ENCODE results near the gene CCNA2. TPM values are rescaled to one million over a fixed set of nuclear protein-coding genes. Genes with fewer than 3 reads are reported as not detected.

CCNA2 gene
- total RNA-seq, 1 donor from 2014 or later: 22.1 TPM

DNA sequence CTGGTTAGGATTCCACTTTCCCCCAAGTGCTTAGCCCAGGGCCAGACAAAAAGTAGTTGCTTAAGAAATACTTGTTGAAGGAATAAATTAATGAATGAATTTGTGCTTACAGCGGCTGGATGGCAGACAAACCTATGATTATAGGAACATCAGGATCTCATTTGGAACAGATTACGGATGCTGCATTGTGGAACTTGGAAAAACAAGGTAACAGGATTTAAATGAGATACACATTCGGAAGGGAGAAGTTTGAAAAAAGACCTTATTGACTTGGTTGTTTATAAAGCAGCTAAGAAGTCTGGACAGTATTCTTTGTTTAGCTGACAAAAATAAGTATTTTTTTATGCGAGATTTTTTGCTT lies 22.0 kb downstream of the CCNA2 start:
- no peak for ATAC-seq

DNA sequence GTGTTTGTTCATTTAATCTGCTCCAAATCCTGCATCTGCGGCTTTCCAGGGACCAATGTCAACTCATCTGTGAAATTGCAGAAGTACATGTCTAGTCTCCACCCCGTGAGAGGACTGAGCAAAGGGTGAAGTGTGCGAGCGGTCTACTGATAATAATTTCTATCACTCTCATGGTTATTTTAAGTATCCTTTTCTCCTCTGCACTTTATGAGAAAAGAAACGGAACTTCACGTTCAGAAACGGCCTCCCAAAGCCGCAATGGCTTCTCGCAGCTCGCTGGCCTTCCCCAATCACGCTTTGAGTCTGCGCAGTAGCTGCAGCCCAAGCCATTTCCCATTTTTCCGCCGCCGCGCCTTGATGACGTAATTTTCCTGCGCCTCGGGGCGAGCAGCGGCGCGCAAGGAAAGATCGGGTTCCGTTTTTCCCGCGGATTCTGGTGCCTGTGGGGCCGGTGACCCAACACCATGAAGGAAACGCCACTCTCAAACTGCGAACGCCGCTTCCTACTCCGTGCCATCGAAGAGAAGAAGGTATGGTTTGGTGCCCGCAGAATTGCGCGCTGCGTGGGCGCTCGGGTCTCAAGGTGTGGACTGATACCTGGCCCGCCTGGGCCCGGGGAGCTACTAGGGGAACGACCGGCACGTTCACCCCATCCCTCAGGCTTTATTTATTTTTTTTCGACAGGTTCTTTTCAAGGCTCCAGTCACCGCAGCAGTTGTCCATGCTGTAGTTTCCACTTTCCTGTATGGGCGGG lies 22.5 kb downstream of the CCNA2 start, which contains the start of gene EXOSC9:
EXOSC9 (plus strand) TSS at position 363 of the 754 bp plus-strand sequence; CDS start at position 465, 102 bp downstream.
- ATAC-seq: peak; percentile 95

DNA sequence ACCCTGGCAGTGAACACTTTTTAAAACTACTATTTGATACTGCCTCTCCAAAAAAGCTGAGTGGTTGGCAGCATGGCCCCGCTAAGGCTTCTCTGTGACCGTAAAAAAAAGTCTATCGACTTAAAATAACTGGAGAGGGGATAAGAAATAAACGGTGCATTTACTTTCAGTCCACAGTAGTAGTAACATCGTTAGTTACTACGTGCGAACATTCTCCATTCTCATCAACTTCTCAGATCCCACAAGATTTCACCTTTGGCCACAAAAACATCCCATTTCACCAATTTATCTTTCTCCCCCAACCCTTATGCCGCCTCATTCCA lies 23.1 kb downstream of the CCNA2 start:
- no peak for ATAC-seq

DNA sequence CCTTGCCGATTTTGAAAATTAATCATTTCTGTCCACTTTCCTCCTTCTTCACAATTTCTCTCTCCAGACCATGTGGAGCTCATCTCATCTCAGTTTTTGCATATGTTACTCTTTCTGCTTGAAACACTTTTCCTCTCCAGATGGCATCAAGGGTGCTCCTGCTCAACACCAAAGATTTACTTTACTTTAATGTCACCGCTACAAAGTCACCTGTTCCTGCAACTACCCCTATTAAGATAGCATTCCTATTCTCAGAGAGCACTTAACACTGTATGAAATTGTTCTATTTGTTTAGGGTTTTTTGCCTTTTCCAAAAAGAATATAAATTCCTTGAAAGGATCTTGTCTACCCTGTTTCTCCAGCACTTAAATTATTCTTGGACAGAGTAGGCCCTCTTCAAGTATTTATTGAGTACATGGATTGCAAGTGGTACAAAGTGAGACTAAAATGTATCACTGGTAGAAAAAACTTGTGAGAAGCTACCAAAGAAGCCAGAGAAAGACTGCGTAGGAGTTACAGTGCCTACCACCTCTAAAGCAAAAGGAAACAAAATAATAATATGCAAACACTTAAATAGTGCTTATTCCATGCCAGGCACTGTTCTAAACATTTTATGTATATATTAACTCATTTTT lies 23.7 kb downstream of the CCNA2 start:
- ATAC-seq: no peak

DNA sequence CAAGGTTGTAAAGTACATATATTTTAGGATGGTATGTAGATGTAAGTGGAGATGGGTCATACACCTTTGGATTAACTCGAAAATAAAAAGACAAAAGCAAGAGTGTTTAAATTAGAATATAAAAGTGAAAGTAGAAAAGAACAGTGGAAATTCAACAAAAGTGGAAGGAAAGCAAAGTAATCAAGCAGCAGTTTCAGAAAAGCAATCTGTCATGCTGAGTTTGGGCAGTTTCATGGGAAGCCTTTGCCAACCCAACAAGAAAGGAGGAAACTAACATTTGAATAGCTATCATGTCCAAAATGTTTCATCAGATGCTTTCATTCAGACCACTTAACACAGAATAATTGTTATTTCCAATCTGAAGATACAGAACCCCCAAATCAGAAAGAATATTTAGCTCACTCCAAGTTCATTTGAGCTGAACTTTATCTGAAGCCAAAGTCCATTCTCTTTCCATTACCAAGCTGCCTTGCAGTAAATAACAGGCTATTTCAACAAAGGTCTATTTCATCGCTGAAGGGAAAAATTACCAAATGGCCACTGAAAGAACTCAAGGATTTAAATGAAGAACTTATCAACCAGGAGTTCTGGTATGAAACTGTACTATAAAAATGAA lies 24.4 kb downstream of the CCNA2 start:
- no peak for ATAC-seq

DNA sequence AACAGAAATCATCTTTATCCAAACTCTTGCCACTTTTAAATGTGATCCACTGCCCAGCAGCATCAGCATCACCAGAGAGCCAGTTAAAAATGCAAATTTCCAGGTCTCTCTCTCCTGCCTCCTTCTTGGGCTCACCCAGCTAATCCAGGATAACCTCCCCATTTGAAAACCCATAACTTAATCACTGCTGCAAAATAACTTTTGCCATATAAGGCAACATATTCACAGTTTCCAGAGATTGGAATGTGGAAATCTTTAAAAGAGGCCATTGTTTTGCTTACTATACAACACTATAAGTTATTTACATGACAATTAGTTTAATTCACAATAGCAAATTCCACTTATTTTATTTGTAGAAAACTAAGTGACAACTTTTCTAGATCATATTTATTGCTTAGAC lies 27.4 kb downstream of the CCNA2 start:
- no peak for ATAC-seq

DNA sequence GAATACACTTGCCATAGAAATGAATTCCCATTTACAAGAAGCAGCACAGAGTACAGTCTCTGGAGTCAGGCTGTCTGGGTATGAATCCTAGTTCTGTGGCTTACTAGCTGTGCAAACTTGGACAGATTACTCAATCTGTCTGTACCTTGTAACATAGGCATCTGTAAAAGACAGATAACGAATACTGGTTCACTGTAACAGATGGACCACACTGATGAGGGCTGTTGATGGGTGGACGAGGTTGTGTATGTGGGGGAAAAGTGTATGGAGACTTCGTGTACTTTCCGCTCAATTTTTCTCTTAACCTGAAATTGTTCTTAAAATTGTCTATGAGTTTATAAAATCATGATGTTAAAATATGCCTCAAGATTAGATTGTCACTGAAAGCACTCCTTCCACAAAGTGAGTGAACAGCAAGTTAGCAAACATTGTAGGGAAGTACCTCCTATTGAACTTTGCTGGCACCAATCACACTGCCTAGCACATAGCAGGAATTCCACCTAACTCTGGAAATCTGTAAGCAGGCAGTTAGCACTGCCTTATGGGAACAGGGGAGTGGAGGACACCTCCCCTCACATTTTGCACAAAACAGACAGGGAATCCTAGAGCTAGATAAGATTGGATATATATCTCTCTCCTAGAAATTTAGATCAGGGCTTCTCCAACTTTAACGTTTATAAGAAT lies 29.0 kb downstream of the CCNA2 start:
- no peak for ATAC-seq

DNA sequence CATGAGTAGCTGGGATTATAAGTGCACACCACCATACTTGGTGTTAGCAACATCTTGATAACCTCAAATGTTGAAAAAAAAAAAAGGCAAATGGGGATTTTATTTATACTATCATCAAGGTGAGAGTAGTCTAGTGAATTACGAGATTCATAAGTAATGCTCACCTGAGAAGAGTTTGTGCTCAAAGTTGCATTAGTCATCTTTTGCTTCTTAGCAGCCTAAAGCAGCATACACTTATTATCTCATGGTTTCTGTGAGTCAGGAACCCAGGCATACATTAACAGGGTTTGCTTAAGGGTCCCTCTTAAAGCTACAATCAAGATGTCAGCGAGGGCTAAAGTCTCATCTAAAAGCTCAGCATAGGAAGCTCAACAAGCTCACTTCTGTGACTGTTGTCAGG lies 30.7 kb downstream of the CCNA2 start:
- ATAC-seq: no peak

DNA sequence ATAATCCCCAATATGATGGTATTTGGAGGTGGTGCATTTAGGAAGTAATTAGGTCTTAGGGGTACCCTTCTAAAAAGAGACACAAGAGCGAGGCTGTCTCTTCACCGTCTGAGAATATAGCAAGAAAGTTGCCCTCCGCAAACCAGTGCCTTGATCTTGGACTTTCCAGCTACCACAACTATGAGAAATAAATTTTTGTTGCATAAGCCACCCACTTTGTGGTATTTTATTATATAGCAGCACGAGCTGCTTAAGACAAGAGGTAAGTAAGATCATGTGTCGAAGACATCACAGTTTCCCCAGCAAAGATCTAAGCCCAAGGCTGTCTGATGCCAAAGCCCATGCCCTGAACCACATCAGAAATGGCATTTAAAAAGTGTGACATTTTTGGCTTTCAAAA lies 32.2 kb downstream of the CCNA2 start:
- ATAC-seq: no peak

DNA sequence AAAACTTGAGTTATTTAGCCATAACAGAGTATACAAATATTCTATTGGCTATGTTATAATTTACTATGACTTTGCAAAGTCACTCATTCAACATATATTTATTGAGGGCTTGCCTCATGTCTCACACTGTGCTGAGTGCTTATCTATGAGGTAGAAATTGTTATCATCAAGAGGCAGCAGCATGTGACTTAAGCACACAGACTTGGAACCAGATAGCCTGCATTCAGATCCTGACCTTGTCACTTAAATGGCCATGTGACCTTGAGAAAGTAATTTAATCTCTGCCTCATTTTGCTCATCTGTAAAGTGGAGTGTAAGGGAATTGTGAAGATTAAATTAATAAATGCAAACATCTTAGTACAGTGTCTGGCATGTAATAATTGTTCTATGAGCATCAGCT lies 32.7 kb downstream of the CCNA2 start:
- ATAC-seq: no peak

DNA sequence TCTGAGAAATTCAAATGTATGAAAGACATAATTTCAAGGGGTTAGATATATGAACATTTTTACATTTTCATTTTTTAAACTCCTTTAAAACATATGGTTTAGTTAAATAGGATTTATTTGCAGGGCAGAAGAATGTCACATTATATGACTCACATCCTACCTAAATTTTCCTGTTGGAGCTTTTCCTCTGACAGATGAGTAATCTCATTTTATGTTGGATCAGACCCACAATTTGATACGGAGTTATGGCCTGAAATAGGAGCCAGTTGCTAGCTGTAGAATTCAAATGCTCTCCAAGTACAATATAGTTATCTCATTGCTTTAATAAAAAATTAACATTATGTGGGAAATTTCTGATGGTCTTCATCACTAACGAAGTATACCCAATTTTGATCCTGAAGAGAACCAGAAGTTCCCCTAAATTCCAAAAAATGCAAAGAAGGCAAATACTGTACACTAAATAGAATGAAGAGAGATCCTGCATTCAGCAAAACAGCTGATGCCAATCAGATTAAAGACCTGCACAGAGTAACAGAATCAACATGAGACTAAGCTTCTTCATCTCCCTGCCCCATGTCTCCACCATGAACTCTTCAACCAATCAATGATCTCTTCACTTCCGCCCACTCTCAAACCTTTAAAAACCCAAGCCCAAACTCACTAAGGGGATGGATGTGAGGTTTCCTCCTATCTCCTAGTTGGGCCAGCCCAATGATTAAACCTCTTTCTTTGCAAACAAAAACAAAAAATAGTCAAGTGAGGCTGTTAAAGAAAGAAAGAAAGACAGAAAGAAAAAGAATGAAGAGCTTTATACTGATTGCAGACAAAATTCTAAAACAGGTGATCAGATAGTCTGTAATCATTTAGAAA lies 33.5 kb downstream of the CCNA2 start:
- no peak for ATAC-seq

DNA sequence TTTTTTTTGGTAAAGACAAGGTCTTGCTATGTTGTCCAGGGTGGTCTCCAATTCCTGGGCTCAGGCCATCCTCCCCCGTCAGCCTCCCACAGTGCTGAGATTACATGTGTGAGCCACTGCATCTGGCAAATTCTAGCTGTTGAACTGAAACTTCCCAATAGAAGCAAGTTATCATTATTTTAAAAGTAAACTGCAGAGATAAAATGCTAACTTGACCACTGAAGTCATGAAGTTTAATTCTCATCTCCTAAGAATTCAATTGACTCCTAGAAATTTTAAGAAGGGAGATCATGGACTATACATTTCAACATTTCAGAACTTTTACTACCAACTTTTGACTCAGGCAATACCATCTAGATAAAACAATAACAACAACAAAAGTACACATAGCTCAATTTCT lies 34.2 kb downstream of the CCNA2 start:
- ATAC-seq: no peak

DNA sequence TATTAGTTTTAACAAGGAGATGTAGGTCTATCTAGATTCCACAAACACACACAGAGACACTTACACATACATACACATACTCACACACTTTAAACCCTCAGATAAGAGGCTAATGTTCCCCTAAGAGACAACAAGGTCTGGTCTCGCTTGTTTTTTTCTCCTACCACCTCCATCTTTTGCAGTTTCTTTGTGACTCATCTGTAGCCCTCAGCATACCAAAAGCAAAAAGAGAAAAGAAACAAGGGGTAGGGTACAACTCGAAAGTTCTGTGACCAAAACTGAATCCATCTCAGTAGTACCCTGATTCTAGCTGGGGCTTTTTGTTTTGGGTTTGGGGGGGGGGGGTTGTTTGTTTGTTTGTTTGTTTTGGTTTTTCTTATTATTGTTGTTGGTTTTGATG lies 34.8 kb downstream of the CCNA2 start:
- ATAC-seq: no peak

DNA sequence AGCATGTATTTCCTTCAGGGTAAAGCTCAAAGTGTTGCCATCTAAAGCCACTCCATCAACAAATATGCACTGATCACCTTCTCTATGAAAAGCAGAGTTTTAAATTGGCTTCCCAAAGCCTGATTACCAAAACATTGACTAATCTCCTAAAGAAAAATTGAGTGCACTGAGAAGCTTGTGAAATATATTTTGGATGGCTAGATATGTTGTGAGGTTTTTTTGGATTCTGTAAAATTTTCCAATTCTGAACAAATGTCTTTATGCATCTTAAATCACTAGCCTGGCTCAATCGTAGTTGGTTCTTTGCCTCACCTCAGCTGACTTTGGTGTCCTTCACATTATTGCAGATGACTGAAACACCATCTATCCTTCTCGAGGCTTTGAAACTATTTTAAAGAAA lies 37.5 kb downstream of the CCNA2 start:
- no peak for ATAC-seq

DNA sequence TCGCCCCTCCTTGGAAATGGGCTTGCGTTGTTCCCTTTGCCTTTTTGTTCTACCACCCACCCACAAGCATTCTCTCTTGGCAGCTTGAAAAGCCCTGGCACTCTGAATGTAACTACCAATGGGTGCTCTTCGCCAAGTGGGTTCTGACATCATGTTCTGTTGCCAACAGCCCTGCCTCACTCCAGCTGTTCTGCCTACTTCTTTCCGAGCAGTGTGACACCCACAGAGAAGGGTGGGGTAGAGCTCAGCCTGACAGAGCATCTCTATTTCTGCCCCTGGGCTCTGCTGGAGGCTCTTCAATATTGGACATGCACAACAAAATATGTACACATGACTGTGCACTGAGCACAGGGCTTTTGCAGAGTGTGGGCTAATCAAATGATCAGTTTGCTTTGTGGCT lies 38.2 kb downstream of the CCNA2 start:
- no peak for ATAC-seq

DNA sequence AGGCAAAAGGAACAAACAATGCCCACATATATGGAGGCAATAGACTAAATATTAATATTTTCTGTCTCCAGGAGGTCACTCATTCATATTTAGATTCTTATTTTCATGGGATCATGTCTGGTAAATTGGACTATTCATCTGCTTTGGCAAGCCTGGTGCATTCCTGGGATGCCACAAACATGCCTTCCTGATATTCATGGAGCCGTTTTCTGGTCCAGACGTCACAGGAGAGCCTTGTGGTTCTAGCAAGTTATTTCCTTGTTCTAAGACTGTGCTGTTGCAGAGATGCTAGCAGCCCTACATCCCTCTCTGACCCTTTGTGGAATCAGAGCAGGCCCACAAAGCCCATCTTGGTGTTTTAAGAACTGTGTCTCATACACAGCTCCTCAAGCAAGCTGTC lies 38.7 kb downstream of the CCNA2 start:
- ATAC-seq: no peak

DNA sequence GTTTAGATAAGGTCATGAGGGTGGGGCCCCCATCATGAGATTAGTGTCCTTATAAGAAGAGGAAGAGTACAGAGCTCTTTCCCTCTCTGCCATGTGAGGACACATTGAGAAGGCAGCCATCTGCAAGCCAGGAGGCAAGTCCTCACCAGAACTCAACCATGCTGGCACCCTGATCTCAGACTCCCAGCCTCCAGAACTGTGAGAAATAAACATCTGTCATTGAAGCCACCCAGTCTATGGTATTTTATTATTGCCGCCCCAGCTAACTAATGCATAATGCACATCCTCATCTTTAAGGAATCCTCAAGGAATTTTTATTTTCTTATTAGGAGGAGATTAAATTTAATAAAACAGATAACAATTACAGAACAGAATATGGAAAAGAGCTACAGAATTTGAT lies 39.3 kb downstream of the CCNA2 start:
- ATAC-seq: no peak

DNA sequence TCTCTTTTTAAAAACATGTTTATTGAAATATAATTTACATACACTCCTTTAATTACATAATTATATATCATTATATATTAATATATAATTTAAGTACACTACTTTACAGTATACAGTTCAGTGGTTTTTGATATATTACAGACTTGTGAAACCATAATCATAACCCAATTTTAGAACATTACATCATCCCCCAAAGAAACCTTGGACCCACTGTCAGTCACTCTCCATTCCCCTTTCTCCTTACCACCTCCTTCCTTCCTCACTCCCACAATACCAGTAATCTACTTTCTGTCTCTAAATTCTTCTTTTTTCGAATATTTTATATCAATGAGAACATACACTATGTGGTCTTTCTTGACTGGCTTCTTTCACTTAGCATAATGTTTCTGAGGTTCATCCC lies 40.5 kb downstream of the CCNA2 start:
- ATAC-seq: no peak

DNA sequence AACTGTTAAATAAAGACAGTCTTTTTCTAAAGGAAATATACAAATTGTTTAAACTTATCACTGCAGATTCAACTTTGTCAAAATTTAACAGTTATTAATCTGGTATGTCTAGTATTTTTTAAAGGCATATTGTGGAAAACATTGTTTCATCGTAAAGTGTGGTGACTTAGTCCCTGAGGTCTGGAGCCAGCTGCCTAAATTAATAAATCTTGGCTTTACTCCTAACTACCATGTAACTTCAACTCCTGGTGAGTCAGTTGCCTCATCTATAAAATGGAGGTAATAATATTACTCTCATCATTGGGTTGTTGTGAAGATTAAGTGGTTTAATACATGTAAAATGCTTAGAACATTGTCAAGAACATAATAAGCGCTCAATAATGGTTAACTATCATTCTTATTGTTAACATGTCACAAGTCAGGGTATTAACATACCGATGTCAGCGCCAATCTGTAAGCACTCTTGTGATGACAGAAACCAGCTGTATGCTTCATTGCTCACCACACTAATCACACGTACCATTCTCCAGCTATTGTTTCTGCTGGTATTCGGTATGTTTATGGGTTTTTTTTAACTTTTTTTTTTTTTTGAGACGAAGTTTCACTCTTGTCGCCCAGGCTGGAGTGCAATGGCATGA lies 44.6 kb downstream of the CCNA2 start:
- ATAC-seq: no peak

DNA sequence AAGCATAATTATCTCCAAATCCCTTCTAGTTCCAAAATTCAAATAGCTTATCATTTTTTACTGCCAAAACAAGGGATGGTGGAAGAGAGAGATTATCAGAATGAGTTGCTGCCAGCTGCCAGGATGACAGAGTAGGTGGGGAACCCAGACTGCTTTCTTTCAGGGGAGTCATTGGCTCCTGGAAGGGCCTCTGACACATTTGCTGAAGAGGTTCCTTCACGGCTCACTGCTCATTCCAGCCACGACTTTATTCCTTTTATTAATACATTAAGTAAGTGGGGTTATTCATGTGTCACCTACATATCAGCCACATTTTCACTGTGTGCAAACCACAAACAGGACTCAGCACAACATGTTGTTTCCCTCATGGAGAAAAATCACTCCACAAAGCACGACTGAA lies 46.1 kb downstream of the CCNA2 start:
- ATAC-seq: no peak

DNA sequence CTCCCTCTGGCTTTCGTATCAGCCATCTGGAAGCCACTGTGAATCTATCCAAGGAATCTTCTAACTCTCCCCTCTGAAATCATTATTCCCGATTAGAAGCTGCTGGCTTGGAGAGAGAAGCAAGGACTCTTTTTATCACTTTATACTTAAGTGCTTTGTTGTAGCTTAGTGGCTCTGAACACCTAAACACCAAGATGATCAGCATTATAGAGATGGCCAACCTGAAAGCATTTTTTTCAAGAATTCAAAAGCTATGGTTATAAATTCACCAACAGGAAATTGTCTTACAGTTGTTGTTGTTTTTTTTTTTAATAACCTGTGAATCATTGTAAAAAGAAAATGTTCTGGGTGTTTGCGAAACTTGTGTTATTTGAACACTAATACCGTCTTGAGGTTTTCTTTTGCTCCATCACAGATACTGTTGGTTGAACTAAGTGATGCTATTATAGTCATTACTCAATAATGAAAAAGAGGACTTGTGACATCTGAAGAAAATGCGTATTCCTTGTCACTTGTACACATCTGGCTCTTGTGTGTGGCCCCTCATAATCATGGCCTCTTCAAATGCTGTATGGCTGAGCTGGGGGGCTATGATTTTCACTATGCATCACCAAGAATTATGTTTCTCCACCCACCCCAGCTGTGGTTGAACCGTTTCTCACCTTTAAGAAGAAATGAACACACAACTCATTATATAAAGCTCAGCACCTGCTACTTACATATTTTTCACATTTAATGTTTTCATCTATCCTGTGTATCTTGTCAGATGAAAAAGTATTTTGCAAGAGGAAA lies 46.9 kb downstream of the CCNA2 start:
- no peak for ATAC-seq

Data from esophagus mucosa (tissue), 1 donor.